Measurements from ENCODE around the gene USP6NL.

DNA sequence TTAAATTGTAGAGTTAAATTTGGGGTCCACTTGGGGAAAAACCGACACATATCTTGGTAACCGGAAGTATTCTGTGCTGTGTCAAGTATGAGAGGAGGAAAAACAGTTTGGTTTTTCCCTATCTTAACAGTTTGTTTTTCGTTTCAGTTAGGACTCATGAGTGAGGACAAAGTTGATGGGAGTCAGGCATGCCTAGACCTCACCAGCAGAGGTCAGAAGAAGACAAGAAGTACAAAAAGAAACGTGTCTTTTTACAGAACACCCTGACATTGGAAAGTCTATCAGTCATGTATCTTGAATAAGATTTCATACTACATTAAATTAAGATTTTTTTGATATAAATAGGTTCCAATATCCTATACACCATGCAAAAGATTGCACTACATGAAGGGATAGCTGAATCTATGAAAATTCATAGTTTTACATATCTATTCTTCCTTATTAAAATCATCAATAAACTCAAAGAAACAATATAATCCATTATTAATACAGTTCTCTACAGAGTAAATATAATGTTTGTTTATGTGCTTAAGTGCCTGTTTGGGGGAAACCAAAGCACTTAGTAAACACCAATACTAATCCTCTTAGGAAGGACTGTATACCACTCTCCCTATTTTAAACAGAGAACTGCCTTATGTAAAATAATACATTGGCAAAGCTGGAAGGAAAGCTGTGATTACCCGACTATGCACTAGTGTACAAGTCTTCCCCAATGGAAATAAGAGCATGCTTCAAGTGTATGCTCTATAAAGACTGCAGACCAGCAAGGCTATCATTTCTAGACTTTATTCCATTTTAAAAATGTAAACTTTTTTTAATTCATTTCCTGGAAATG lies 95.6 kb downstream of the USP6NL start:
- TF ChIP-seq, protein P1, sequence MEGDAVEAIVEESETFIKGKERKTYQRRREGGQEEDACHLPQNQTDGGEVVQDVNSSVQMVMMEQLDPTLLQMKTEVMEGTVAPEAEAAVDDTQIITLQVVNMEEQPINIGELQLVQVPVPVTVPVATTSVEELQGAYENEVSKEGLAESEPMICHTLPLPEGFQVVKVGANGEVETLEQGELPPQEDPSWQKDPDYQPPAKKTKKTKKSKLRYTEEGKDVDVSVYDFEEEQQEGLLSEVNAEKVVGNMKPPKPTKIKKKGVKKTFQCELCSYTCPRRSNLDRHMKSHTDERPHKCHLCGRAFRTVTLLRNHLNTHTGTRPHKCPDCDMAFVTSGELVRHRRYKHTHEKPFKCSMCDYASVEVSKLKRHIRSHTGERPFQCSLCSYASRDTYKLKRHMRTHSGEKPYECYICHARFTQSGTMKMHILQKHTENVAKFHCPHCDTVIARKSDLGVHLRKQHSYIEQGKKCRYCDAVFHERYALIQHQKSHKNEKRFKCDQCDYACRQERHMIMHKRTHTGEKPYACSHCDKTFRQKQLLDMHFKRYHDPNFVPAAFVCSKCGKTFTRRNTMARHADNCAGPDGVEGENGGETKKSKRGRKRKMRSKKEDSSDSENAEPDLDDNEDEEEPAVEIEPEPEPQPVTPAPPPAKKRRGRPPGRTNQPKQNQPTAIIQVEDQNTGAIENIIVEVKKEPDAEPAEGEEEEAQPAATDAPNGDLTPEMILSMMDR (IDR thresholded peaks at IDR 0.05; ENCODE audit: control extremely low read depth in 1 of 3, insufficient read depth in 1 of 3, low read depth in 1 of 3, low read length in 3 of 3), result peak in 2 of 3 experiments; percentile 62 to 79; a peak in 3 of 4 replicates
- TF ChIP-seq FOSL1 (IDR thresholded peaks at IDR 0.05; ENCODE audit: insufficient read depth, low read depth, low read length) (no peak), RAD21 (IDR thresholded peaks at IDR 0.05 in 1 of 2, conservative IDR thresholded peaks at IDR 0.05 in 1 of 2; ENCODE audit: low read depth in 2 of 2, low read length in 2 of 2) (peak; percentile 90 to 93), TEAD4 (IDR thresholded peaks at IDR 0.05; ENCODE audit: low read depth, low read length) (no peak), RFX5 (IDR thresholded peaks at IDR 0.05; ENCODE audit: borderline replicate concordance, low read depth, low read length) (no peak), JUND (IDR thresholded peaks at IDR 0.05; ENCODE audit: low read length) (no peak)
- TF ChIP-seq, protein P2, sequence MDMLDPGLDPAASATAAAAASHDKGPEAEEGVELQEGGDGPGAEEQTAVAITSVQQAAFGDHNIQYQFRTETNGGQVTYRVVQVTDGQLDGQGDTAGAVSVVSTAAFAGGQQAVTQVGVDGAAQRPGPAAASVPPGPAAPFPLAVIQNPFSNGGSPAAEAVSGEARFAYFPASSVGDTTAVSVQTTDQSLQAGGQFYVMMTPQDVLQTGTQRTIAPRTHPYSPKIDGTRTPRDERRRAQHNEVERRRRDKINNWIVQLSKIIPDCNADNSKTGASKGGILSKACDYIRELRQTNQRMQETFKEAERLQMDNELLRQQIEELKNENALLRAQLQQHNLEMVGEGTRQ (IDR thresholded peaks at IDR 0.05; ENCODE audit: low read length), result no peak
- TF ChIP-seq, protein P3, sequence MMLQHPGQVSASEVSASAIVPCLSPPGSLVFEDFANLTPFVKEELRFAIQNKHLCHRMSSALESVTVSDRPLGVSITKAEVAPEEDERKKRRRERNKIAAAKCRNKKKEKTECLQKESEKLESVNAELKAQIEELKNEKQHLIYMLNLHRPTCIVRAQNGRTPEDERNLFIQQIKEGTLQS (IDR thresholded peaks at IDR 0.05; ENCODE audit: insufficient read depth, low read depth, low read length), result no peak
